ENCODE data around the gene COA7. TPM values are rescaled to one million over a fixed set of nuclear protein-coding genes. Genes with fewer than 3 reads are reported as not detected.

The COA7 gene
- total and polyA plus RNA-seq, 2 of the 8 experiments (the other 6 are each of a cell fraction or from before 2014, with no cell fraction given) = 23.2 to 61.8 TPM

GRCh38 chr1:52667290-52667689 is 30.9 kb downstream of the COA7 start (continued):
- TF ChIP-seq CHD7 (IDR thresholded peaks at IDR 0.05; ENCODE audit: insufficient replicate concordance, low read length) = no peak
- TF ChIP-seq ATF3 (IDR thresholded peaks at IDR 0.05; ENCODE audit: insufficient read depth, low read depth, low read length) = no peak
- TF ChIP-seq TBP (IDR thresholded peaks at IDR 0.05; ENCODE audit: low read depth, low read length) = no peak
- no peak for TF ChIP-seq YY1 (IDR thresholded peaks at IDR 0.05; ENCODE audit: low read depth, low read length)
- TF ChIP-seq CBX5 (IDR thresholded peaks at IDR 0.05; ENCODE audit: low read depth, low read length) = no peak
- TF ChIP-seq KDM4A (IDR thresholded peaks at IDR 0.05; ENCODE audit: low read depth, low read length, severe bottlenecking) = no peak
